H1 (cell line): ENCODE results near the gene HUWE1.

ENCODE experiments used
- CTBP2 ChIP-seq: IDR thresholded peaks from 2 replicates; pipeline ENCODE4 v1.7.0; 2011; ENCODE audit warnings: borderline replicate concordance, mild to moderate bottlenecking, moderate library complexity, mixed read lengths, low read length; ENCODE audit not compliant: insufficient read depth, insufficient read length
- EZH2 ChIP-seq: fragments of 200-600 bp; sonication (generic); IDR thresholded peaks from 2 replicates; pipeline ENCODE4 v1.7.1; 2012; ENCODE audit warnings: low read depth, mild to moderate bottlenecking, moderate library complexity, low read length, inconsistent platforms; ENCODE audit not compliant: severe bottlenecking
- JUN ChIP-seq: IDR thresholded peaks from 2 replicates; pipeline ENCODE4 v1.6.1; 2011; ENCODE audit warnings: low read depth, mild to moderate bottlenecking, improper control_type of control experiment, low read length
- NRF1 ChIP-seq: IDR thresholded peaks from 2 replicates; pipeline ENCODE4 v1.6.1; 2011; ENCODE audit warnings: mild to moderate bottlenecking, low read depth, low read length, improper control_type of control experiment
- PHF8 ChIP-seq: fragments of 200-600 bp; sonication (generic); conservative IDR thresholded peaks from 2 replicates; pipeline ENCODE4 v1.7.1; 2012; ENCODE audit warnings: low read depth, mild to moderate bottlenecking, inconsistent platforms, low read length, moderate library complexity
- POLR2A ChIP-seq, 2 experiments: IDR thresholded peaks; 1 replicate in 1 of 2; 2 replicates in 1 of 2; pipeline ENCODE4 v1.6.1; 2011; ENCODE audit warnings: low read depth in 2 of 2, low read length in 2 of 2, mild to moderate bottlenecking in 2 of 2; ENCODE audit errors: control extremely low read depth in 1 of 2
- SP2 ChIP-seq: IDR thresholded peaks from 2 replicates; pipeline ENCODE4 v1.6.1; 2012; ENCODE audit warnings: mild to moderate bottlenecking, low read length, inconsistent platforms
- TF ChIP-seq, protein P1 (sequence below), 3 experiments: IDR thresholded peaks; 1 replicate in 2 of 3; 2 replicates in 1 of 3; pipeline versions ENCODE4 v1.5.1 to v1.6.1; 2011; ENCODE audit warnings: low read length in 3 of 3, mild to moderate bottlenecking in 3 of 3, inconsistent platforms in 2 of 3, low read depth in 1 of 3, moderate library complexity in 1 of 3; ENCODE audit not compliant: insufficient read depth in 1 of 3; ENCODE audit errors: control extremely low read depth in 1 of 3

DNA sequence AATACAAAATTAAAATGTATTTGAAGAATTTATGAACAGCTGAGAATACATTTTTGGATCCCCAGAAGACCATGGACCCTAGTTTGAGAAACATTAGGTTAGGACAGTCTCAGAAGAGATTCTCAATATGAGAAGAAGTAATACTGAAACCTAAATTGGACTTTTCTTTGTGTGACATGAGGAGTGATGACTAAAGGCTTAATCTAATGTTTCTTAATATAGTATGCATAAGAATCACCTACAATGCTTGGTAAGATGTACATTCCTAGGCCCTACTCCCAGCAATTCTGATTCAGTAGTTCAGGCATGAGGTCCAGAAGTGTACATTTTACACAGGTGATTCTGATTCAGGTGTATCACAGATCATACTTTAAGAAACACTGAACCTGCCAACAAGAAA lies 31.6 kb upstream of the HUWE1 start:
- TF ChIP-seq, protein P1, sequence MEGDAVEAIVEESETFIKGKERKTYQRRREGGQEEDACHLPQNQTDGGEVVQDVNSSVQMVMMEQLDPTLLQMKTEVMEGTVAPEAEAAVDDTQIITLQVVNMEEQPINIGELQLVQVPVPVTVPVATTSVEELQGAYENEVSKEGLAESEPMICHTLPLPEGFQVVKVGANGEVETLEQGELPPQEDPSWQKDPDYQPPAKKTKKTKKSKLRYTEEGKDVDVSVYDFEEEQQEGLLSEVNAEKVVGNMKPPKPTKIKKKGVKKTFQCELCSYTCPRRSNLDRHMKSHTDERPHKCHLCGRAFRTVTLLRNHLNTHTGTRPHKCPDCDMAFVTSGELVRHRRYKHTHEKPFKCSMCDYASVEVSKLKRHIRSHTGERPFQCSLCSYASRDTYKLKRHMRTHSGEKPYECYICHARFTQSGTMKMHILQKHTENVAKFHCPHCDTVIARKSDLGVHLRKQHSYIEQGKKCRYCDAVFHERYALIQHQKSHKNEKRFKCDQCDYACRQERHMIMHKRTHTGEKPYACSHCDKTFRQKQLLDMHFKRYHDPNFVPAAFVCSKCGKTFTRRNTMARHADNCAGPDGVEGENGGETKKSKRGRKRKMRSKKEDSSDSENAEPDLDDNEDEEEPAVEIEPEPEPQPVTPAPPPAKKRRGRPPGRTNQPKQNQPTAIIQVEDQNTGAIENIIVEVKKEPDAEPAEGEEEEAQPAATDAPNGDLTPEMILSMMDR (IDR thresholded peaks at IDR 0.05; ENCODE audit: control extremely low read depth in 1 of 3, insufficient read depth in 1 of 3, low read depth in 1 of 3, low read length in 3 of 3) = no peak
- no peak for TF ChIP-seq POLR2A (IDR thresholded peaks at IDR 0.05; ENCODE audit: control extremely low read depth in 1 of 2, low read depth in 2 of 2, low read length in 2 of 2)
- no peak for TF ChIP-seq PHF8
- TF ChIP-seq CTBP2 = no peak
- TF ChIP-seq EZH2 = no peak
- TF ChIP-seq SP2 = no peak
- no peak for TF ChIP-seq JUN
- no peak for TF ChIP-seq NRF1
